ENCODE data around the gene FAM180A. TPM values are rescaled to one million over a fixed set of nuclear protein-coding genes. Genes with fewer than 3 reads are reported as not detected.

FAM180A gene
- total and polyA plus RNA-seq, 10 donors, result 0.19 to 1.3 (median 0.85) TPM; not detected in 5

DNA sequence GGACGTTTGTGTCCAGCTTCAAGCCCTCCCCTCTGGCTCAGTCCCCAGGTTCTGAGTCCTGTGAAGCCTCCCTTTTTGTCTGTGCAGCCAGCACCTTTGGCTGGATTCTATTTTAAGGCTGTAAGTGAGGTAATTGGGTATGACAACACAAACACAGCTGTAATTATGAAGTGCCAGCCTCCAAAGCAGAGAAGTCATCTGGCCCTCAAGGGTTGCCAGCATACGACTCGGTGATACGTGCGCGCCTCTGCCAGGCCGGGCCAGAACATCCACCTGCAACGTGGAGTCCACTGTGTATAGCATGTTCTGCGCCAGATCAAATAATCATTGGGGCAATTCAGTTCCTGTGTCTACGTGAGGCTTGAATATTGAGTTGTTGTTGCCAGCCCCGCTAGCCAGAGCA is 6.7 kb upstream of the FAM180A start:
- WGBS, 5 donors, result 84 to 96% (median 91%) methylated on average over 6 to 11 of the region's 11 CpGs
- no peak overlapping the region for H3K4me3 ChIP-seq
- DNase-seq, result no peak
- H3K4me1 ChIP-seq, result no peaks in the 10 kb centered on the region
- H3K27me3 ChIP-seq (replicated peaks in 1 of 7), result peaks cover 0 to 10% (median 0%) of the 10 kb centered on the region in 7 donors
- no peaks in the 10 kb centered on the region for H3K36me3 ChIP-seq
- no peak overlapping the region for H3K27ac ChIP-seq
- no peak for TF ChIP-seq POLR2A (IDR thresholded peaks at IDR 0.05)
- TF ChIP-seq POLR2AphosphoS5 (IDR thresholded peaks at IDR 0.05), result no peak
- TF ChIP-seq, protein P1, sequence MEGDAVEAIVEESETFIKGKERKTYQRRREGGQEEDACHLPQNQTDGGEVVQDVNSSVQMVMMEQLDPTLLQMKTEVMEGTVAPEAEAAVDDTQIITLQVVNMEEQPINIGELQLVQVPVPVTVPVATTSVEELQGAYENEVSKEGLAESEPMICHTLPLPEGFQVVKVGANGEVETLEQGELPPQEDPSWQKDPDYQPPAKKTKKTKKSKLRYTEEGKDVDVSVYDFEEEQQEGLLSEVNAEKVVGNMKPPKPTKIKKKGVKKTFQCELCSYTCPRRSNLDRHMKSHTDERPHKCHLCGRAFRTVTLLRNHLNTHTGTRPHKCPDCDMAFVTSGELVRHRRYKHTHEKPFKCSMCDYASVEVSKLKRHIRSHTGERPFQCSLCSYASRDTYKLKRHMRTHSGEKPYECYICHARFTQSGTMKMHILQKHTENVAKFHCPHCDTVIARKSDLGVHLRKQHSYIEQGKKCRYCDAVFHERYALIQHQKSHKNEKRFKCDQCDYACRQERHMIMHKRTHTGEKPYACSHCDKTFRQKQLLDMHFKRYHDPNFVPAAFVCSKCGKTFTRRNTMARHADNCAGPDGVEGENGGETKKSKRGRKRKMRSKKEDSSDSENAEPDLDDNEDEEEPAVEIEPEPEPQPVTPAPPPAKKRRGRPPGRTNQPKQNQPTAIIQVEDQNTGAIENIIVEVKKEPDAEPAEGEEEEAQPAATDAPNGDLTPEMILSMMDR (IDR thresholded peaks at IDR 0.05 in 8 of 11, conservative IDR thresholded peaks at IDR 0.05 in 3 of 11), result no peak
- H3K9me3 ChIP-seq, result no peaks in the 10 kb centered on the region
- intact Hi-C loops (cut with DNase I; ENCODE audit: low total_unique reads), result no loop called here

DNA sequence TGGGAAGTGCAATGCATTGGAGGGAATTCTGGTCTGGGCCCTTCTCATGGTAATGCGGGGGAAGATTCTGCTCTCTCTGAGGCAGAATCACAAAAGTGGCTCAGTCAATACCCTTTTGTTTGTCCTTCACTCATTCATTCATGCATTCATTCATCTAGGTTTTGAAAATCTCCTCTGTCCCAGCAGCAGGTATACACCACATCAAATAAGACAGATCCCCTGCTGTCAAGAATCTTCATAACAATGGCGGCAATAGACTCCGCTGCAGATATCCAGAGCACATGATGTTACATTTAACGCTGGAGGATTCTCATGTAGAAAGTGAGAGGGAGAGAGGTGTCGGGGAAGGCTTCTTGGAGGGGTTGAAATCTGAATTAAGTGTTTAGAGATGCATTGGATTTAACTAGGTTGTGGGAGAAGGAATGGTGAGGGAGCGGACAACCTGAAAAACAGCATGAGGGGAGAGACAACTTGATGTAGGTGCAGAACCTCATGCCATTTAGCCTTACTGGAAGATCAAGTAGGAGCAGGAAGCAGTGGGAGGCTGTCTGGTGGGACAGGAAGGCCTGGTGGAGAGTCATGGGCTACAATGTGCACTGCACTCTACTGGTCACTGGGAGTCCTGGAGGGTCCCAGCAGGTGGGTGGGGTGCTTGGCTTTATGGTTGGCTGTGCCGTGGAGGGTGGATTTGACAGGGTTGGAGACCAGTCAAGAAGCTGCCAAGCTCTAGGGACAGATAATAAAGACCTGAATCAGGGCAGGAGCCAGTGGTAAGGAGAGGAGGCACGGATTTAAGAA is 5.2 kb upstream of the FAM180A start:
- 88 to 92% (median 91%) methylated on average over 8 of the region's 8 CpGs for WGBS, 5 donors
- Histone ChIP-seq H3K9me3 (no peaks in the 10 kb centered on the region), H3K27ac (no peak overlapping the region), H3K36me3 (no peaks in the 10 kb centered on the region), H3K27me3 (replicated peaks in 1 of 7) (peaks cover 0 to 10% (median 0%) of the 10 kb centered on the region in 7 donors), H3K4me1 (no peaks in the 10 kb centered on the region), H3K4me3 (no peak overlapping the region)
- TF ChIP-seq POLR2AphosphoS5 (IDR thresholded peaks at IDR 0.05) (no peak), POLR2A (IDR thresholded peaks at IDR 0.05) (no peak)
- TF ChIP-seq, protein P1 (IDR thresholded peaks at IDR 0.05 in 8 of 11, conservative IDR thresholded peaks at IDR 0.05 in 3 of 11), result no peak
- intact Hi-C loops (cut with DNase I; ENCODE audit: low total_unique reads), result no loop called here
- DNase-seq, result no peak

DNA sequence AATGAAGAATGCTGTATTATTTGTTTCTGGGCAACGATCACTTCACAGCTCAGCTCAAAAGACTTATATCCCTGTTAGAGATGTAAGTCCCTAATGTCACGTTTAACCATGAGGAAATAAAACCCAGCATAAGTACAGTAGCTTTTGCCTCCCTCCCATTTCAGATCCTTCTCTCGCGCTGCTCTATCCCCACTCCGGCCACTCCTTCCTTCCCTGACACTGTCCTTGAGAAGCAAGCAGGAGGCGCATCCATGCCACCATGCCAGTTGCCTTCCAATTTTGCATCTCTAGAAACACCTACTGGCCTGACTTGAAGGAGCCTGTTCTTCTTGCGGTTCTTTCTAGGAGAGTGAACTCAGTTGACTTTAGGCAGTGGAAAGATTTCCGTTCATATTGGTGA is 1.2 kb downstream of the FAM180A start:
- DNase-seq, result no peak
- Histone ChIP-seq H3K36me3 (no peaks in the 10 kb centered on the region), H3K4me3 (no peak overlapping the region), H3K27ac (no peak overlapping the region), H3K4me1 (no peaks in the 10 kb centered on the region), H3K9me3 (no peaks in the 10 kb centered on the region), H3K27me3 (replicated peaks in 1 of 7) (peaks cover 0 to 10% (median 0%) of the 10 kb centered on the region in 7 donors)
- intact Hi-C loops (cut with DNase I; ENCODE audit: low total_unique reads), result no loop called here
- WGBS, 5 donors, result 79 to 89% (median 88%) methylated on average over 8 of the region's 8 CpGs
- no peak for TF ChIP-seq POLR2AphosphoS5 (IDR thresholded peaks at IDR 0.05)
- TF ChIP-seq, protein P1 (IDR thresholded peaks at IDR 0.05 in 8 of 11, conservative IDR thresholded peaks at IDR 0.05 in 3 of 11), result no peak
- no peak for TF ChIP-seq POLR2A (IDR thresholded peaks at IDR 0.05)

DNA sequence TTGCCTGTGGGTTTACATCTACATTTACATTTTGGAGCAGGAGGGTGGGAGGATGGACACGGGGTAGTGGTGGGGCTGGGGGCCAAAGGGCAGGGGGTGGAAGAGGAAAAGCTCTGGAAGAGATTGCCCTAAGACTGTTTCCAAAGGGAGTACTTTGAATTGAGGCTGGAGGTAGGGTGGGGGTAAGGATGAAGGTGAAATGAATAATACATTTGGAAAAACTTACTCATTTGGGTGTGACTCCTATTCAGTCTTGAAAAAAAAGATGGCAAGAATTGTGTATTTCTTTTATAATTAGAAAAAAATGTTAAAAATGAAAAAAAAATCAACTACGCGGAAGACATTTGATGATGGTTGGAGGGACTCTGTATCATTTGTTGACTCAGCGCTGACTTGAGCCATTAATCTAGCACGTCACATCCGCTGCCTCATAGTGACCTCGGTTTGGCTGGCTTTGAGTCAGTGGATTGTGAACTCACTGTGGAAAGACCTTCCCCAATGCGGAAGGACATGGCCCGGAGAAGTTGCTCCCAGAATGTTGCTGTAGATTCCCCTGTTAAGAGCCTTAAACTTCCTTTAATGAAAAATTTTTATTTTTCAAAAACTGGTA is 2.8 kb downstream of the FAM180A start:
- 70 to 88% (median 79%) methylated on average over 9 of the region's 9 CpGs for WGBS, 5 donors
- Histone ChIP-seq H3K27ac (no peak overlapping the region), H3K4me3 (no peak overlapping the region), H3K9me3 (no peaks in the 10 kb centered on the region), H3K4me1 (no peaks in the 10 kb centered on the region), H3K36me3 (no peaks in the 10 kb centered on the region), H3K27me3 (replicated peaks in 1 of 7) (peaks cover 0 to 10% (median 0%) of the 10 kb centered on the region in 7 donors)
- DNase-seq, result no peak
- TF ChIP-seq, protein P1 (IDR thresholded peaks at IDR 0.05 in 8 of 11, conservative IDR thresholded peaks at IDR 0.05 in 3 of 11), result no peak
- TF ChIP-seq POLR2AphosphoS5 (IDR thresholded peaks at IDR 0.05) (no peak), POLR2A (IDR thresholded peaks at IDR 0.05) (no peak)
- intact Hi-C loops (cut with DNase I; ENCODE audit: low total_unique reads), result no loop called here

Data from spleen (tissue), 11 donors.